ENCODE measurements around the gene GSTK1.

GSTK1 gene

GRCh38 chr7:143238289-143238980 lies 24.8 kb upstream of the GSTK1 start:
- DNase-seq (ENCODE audit: insufficient read length, low spot score) = no peak
- no peak for FAIRE-seq
- TF ChIP-seq CTCF (IDR thresholded peaks at IDR 0.05; ENCODE audit: insufficient read depth, missing control alignments) = no peak

- no peak for FAIRE-seq
- no peak for DNase-seq (ENCODE audit: insufficient read length, low spot score)
- no peak for TF ChIP-seq CTCF (IDR thresholded peaks at IDR 0.05; ENCODE audit: insufficient read depth, missing control alignments)
Observed at GRCh38 chr7:143239813-143240212, 23.4 kb upstream of the GSTK1 start.

GRCh38 chr7:143240291-143241168 lies 22.7 kb upstream of the GSTK1 start:
- FAIRE-seq (no peak), DNase-seq (ENCODE audit: insufficient read length, low spot score) (no peak)
- TF ChIP-seq CTCF (IDR thresholded peaks at IDR 0.05; ENCODE audit: insufficient read depth, missing control alignments) = peak; percentile 82

DNA sequence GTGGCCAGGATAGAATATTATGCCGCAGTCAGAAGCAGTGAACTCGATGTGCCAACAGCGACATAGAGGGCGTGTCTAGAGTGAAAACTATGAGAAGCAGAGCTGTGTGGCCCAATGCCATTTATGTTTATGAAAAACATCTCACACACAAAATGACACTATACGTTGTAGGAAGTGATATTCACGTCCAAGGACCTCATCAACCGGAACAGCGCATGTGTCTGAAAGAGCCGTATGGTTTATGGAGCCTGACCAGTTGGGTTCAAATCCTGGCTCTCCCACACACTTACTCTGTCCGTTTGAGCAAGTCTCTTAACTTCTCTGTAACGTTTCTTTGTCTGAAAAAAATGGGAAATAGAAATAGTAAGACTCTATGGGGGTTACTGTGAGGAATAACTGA lies 20.9 kb upstream of the GSTK1 start:
- DNase-seq (ENCODE audit: insufficient read length, low spot score) = no peak
- FAIRE-seq = no peak
- no peak for TF ChIP-seq CTCF (IDR thresholded peaks at IDR 0.05; ENCODE audit: insufficient read depth, missing control alignments)

GRCh38 chr7:143243111-143243510 lies 20.1 kb upstream of the GSTK1 start:
- no peak for FAIRE-seq
- TF ChIP-seq CTCF (IDR thresholded peaks at IDR 0.05; ENCODE audit: insufficient read depth, missing control alignments) = no peak
- DNase-seq (ENCODE audit: insufficient read length, low spot score) = no peak

DNA sequence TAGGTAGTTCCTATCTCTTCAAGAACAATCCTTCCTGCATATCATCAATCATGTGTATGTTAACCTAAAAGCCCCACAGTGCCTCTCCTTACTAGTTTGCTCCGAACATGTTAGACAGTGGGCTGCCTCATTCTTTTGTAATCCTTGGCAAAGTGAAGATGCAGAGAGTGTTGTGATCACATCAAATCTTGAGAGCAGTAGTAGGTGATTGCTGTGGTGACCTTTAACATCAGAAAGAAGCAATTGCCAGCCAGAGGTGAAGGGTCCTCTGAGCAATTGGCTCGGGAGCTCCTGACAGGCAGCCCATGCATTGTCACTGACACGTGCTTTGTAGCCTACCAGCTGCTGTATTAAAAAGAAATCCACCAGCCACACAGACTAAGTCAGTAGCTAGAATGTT lies 19.6 kb upstream of the GSTK1 start:
- FAIRE-seq (no peak), DNase-seq (ENCODE audit: insufficient read length, low spot score) (no peak)
- TF ChIP-seq CTCF (IDR thresholded peaks at IDR 0.05; ENCODE audit: insufficient read depth, missing control alignments) = no peak

DNA sequence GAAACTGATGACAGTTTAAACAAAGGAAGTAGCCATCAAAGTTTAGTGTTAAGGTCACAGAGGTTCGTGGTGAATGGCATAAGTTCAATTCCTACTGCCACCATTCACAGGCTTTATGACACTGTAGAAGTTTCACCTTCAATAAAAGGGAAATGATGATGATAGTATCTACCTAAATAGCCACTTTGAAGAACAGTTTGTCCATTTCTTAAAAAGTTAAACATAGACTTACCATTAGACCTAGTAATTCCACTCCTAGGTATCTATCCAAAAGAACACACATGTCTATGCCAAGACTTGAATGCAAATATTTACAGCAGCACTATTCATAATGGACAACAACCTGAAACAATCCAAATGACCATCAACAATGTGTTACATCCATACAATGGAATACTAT lies 18.9 kb upstream of the GSTK1 start:
- TF ChIP-seq CTCF (IDR thresholded peaks at IDR 0.05; ENCODE audit: insufficient read depth, missing control alignments) = no peak
- no peak for DNase-seq (ENCODE audit: insufficient read length, low spot score)
- FAIRE-seq = no peak

Measured in D721Med (cell line).